ENCODE measurements around the gene ACSBG1. TPM values are rescaled to one million over a fixed set of nuclear protein-coding genes. Genes with fewer than 3 reads are reported as not detected.

Gene ACSBG1, protein sequence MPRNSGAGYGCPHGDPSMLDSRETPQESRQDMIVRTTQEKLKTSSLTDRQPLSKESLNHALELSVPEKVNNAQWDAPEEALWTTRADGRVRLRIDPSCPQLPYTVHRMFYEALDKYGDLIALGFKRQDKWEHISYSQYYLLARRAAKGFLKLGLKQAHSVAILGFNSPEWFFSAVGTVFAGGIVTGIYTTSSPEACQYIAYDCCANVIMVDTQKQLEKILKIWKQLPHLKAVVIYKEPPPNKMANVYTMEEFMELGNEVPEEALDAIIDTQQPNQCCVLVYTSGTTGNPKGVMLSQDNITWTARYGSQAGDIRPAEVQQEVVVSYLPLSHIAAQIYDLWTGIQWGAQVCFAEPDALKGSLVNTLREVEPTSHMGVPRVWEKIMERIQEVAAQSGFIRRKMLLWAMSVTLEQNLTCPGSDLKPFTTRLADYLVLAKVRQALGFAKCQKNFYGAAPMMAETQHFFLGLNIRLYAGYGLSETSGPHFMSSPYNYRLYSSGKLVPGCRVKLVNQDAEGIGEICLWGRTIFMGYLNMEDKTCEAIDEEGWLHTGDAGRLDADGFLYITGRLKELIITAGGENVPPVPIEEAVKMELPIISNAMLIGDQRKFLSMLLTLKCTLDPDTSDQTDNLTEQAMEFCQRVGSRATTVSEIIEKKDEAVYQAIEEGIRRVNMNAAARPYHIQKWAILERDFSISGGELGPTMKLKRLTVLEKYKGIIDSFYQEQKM
- under 1 TPM in 1 of 2 experiments, not detected in 1; 0.28 TPM for total RNA-seq

DNA sequence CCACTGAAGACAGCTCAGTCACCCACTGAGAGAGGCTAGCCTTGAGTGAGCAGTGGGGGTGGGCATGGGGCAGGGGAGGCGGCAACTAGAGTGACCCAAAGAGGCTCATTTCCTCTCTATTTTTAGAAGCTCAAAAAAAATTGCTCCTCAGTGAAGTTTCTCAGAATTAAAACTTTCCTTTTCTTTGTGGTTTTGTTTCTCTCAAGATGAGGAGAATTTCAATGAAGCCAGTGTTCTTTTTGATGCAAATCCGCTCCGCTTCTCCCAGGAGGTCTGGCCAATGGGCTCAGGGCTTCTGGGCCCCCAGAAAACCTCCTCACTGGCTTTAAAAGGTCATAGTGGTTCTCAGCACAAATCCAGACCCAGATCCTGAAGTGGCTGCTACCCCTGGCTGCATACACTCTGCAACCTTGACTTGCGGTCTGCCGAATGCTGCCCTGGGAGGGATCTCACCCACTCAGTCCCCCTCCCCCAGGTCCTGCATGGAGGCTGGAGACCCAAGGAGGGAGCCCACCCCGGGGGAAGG, at the start of gene ACSBG1:
TSS of gene ACSBG1 (minus strand) at position 51 of the 526 bp plus-strand sequence. CDS start 64 bp downstream, outside the sequence.
- H3K9me3 Mint-ChIP-seq (ENCODE audit: low read depth), result no peaks in the 10 kb centered on the region
- peaks cover 10% of the 10 kb centered on the region for H3K4me1 Mint-ChIP-seq
- DNase-seq, result no peak
- ATAC-seq, result no peak
- H3K27me3 Mint-ChIP-seq, result peaks cover 39% of the 10 kb centered on the region
- H3K4me3 Mint-ChIP-seq, result no peak within 1 kb of the TSS
- no peaks in the 10 kb centered on the region for H3K36me3 Mint-ChIP-seq
- no peak within 1 kb of the TSS for H3K27ac Mint-ChIP-seq
- CTCF ChIA-PET, result interaction anchor here (0.7 to 1.7 kb wide), 2 partner anchors 57 to 276 kb away, joined by 3 read pairs; no protein-coding TSS in a partner anchor

DNA sequence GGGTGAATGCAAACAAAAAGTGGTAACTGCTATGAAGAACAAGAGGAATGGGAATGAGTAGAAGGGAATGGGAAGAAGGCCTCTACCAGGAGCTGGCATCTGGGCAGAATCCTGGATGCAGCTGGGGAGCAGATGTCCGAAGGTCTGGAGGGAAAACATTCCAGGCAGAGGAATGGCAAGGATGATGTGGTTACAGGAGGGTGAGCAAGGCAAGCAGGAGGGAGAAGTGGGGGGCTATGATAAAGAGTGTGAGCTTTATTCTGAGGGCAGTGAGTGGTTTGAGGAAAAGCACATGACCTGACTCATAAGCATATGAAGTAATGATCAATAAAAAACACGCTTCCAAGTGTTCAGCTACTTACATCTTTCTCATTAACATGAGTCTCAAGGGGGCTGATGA, 48.0 kb upstream of the ACSBG1 start:
- H3K27me3 Mint-ChIP-seq, result no peaks in the 10 kb centered on the region
- no peak for ATAC-seq
- CTCF ChIA-PET, result interaction anchor here (0.8 to 1.2 kb wide), 3 partner anchors 10 to 141 kb away, joined by 3 to 4 read pairs (median 3); no protein-coding TSS in a partner anchor

DNA sequence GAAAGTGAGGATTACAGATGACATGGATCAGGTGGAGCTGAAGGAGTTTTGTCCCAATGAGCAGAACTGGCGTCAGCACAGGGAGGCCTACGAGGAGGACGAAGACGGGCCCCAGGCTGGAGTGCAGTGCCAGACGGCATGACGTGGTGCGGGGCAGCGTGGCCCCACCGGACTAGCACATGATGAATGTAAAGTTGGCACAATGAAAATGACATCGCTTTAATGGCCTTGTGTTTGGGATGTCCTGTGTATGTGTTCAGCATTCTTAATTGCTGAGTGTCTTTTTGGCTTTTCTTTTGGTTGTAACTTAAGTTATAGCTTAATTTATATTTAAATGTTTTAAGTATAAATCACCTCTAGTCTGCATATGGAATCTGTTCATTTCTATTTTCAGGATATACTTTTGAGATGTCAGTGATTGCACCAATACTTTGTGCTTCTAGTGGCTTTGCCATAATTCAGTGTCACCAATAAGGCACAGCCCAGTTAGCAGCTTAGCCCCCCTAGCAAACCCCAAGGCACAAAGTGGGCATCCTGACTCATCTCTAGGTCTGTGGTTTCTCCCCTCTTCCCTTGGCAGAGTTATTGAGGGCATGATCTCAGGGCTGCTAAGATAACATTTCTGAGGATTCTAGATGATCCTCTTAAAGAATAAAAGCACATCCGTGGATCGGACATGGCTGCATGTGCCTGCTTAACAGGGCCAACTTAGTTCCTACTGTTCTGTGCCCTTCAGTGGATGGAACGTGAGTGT, 46.1 kb upstream of the ACSBG1 start:
- Mint-ChIP-seq H3K4me3 (no peak overlapping the region), H3K4me1 (peaks cover 13% of the 10 kb centered on the region), H3K36me3 (peaks cover 15% of the 10 kb centered on the region), H3K27ac (no peak overlapping the region), H3K27me3 (no peaks in the 10 kb centered on the region), H3K9me3 (ENCODE audit: low read depth) (no peaks in the 10 kb centered on the region)
- DNase-seq (no peak), ATAC-seq (no peak)
- CTCF ChIA-PET, result interaction anchor here (0.7 to 1.3 kb wide), 3 partner anchors 12 to 172 kb away, joined by 3 to 4 read pairs (median 3); no protein-coding TSS in a partner anchor

More for the DNA sequence above, 48.0 kb upstream of the ACSBG1 start:
- no peak overlapping the region for H3K4me3 Mint-ChIP-seq
- DNase-seq, result no peak
- H3K36me3 Mint-ChIP-seq, result peaks cover 19% of the 10 kb centered on the region
- no peak overlapping the region for H3K27ac Mint-ChIP-seq
- H3K4me1 Mint-ChIP-seq, result peaks cover 13% of the 10 kb centered on the region
- H3K9me3 Mint-ChIP-seq (ENCODE audit: low read depth), result no peaks in the 10 kb centered on the region

DNA sequence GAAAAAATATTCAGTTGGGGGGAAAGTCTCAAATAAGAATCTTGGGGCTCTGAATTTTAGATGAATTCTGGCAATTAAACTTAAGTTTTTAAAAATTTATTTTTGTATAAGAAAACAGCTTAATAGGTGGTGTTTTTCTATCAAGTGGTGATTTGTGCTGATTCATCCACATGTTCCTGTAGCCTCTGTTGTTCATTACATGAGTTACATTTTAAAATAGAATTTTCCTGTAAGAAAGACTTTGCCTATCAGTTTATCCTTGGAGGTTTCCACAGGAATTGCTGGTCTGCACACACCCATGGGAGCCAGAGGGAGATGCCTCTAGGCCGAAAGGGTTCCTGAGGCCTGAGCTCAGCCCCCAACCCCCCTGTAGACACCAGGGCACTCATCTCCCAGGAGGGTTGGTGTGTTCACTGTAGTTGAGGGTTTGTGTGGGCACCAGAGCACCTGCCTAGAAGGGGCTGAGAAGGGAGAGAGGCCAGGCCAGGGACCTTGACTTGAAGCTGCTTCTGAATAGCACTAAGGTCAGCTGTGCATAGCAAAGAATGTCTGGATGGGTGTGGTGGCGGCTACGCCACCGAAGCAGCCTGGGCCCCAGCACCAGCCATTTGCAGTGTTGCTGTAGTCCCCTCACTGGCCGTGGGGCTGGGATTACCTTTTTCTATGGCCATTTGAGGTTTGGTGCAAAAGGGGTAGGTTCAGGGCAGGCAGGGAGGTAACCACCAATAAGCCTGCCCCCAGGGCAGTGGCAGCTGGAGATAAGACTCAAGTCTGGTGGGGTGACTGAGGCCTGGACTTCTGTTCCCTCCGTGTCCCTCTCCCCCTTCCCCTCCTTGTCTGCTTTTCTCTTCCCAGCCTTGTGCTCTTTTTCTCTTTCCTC, 41.9 kb upstream of the ACSBG1 start:
- Mint-ChIP-seq H3K36me3 (peaks cover 16% of the 10 kb centered on the region), H3K9me3 (ENCODE audit: low read depth) (no peaks in the 10 kb centered on the region), H3K4me1 (peaks cover 12% of the 10 kb centered on the region), H3K27ac (no peak overlapping the region), H3K4me3 (no peak overlapping the region), H3K27me3 (no peaks in the 10 kb centered on the region)
- DNase-seq (no peak), ATAC-seq (no peak)
- CTCF ChIA-PET, result interaction anchor here (1.3 kb wide), 1 partner anchor 15 kb away, joined by 3 read pairs; no protein-coding TSS in a partner anchor

DNA sequence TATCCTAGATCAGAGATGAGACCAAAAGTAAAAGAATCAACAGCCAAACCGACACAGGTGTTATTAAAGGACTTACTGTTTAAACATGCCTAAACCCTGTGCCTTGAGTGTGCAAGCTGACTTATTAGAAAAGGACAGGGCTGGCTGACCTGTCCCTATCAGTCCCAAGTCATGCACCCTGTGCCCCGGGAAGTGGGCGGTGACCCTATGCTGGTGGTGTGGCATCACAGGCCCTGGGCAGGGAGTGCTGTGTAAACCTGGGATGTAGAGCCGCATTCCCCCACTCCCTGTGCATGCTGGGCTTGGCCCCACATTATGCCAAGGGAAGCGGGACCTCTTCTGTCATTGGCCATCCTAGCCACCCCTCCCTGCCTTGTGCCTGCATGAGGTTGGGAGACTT, 40.6 kb upstream of the ACSBG1 start:
- Mint-ChIP-seq H3K4me3 (no peak overlapping the region), H3K36me3 (peaks cover 12% of the 10 kb centered on the region), H3K4me1 (no peaks in the 10 kb centered on the region), H3K27me3 (no peaks in the 10 kb centered on the region), H3K9me3 (ENCODE audit: low read depth) (no peaks in the 10 kb centered on the region), H3K27ac (no peak overlapping the region)
- DNase-seq (no peak), ATAC-seq (no peak)
- CTCF ChIA-PET, result no interaction called here

DNA sequence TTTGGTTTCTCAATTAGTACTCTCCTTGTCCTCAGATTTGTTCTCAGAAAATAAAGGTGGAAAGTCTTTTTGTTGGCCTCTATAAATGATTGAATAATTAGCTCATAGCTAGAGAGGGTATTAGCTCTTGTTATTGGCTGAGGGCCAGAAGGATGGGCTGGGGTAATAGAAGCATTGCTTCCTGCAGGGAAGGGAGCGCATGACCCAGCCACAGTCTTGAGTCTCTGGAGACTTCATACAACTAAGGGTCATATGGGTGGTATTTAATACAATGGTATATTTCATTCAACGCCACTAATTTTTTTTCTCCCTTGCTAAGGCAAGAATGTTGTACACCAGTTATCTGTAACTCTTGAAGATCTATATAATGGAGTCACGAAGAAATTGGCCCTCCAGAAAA, 38.4 kb upstream of the ACSBG1 start:
- Mint-ChIP-seq H3K4me1 (no peaks in the 10 kb centered on the region), H3K27ac (no peak overlapping the region), H3K27me3 (no peaks in the 10 kb centered on the region), H3K9me3 (ENCODE audit: low read depth) (no peaks in the 10 kb centered on the region), H3K4me3 (no peak overlapping the region), H3K36me3 (peaks cover 13% of the 10 kb centered on the region)
- CTCF ChIA-PET, result interaction anchor here (0.6 kb wide), 1 partner anchor 250 kb away, joined by 3 read pairs; no protein-coding TSS in a partner anchor
- DNase-seq (no peak), ATAC-seq (no peak)

DNA sequence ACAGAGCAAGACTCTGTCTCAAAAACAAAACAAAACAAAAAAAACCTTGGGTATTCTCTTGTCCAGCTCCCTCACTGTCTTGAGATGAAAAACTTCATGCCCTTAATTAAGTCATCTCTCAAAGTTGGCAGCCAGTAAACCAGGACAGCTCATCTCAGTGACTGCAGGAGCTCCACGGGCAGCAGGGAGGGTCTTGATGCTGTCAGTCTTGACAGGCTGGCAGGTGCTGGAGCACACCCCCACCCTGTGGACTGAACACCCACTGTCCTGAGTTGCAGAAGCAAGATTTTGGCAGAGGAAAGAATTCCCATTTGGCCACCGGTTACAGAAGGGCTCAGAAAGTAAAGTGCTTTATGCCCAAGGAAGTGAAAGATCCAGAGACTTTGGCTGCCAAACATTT, 38.0 kb upstream of the ACSBG1 start:
- CTCF ChIA-PET, result interaction anchor here (1.0 to 1.6 kb wide), 2 partner anchors 9 to 10 kb away, joined by 3 to 4 read pairs; no protein-coding TSS in a partner anchor
- Mint-ChIP-seq H3K36me3 (peaks cover 13% of the 10 kb centered on the region), H3K4me1 (no peaks in the 10 kb centered on the region), H3K9me3 (ENCODE audit: low read depth) (no peaks in the 10 kb centered on the region), H3K4me3 (no peak overlapping the region), H3K27me3 (no peaks in the 10 kb centered on the region), H3K27ac (no peak overlapping the region)
- no peak for ATAC-seq
- DNase-seq, result no peak

DNA sequence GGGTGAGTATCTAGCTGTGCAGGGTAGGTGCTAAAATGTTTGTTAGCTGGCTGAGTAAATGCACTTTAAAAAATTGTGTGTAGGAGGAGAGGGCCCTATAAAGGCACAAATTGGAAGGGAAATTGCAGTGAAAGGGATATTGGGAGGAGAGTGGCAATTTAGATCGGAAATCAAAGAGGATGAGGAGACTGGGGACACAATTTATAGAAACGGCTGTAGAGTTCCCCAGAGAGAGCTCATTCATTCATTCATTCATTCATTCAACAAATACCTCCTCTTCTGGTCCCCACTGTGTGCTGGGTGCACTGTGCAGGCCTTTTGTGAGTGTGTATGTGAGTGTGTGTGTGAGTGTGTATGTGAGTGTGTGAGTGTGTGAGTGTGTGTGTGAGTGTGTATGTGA, 32.4 kb upstream of the ACSBG1 start:
- Mint-ChIP-seq H3K4me1 (peaks cover 20% of the 10 kb centered on the region), H3K9me3 (ENCODE audit: low read depth) (no peaks in the 10 kb centered on the region), H3K4me3 (no peak overlapping the region), H3K36me3 (peaks cover 3% of the 10 kb centered on the region), H3K27ac (peak overlapping the region; percentile 40), H3K27me3 (no peaks in the 10 kb centered on the region)
- DNase-seq, result no peak
- CTCF ChIA-PET, result interaction anchor here (1.0 to 4.3 kb wide), 4 partner anchors 9 to 158 kb away, joined by 3 to 25 read pairs (median 4); partner anchors contain the start of gene SKIC8
- ATAC-seq, result no peak

DNA sequence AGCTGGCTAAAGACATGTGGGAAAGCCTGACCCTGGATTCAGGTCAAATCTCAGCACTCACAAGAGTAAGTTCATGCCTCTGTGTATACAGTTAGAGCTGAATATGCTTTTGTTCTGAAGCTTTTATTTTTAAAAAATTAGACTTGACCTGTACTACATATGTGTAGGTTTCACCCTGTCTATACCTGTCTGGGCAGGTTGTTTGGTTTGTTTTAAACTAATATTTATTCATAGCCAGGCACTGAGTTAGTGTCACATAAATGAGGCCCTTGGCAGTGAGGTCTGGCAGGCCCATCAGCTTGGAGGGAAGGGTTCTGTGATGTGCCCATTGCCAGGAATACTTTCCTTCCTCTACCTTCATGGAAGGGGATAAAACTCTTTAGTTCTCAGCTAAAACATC, 31.9 kb upstream of the ACSBG1 start:
- no peaks in the 10 kb centered on the region for H3K9me3 Mint-ChIP-seq (ENCODE audit: low read depth)
- H3K27ac Mint-ChIP-seq, result no peak overlapping the region
- peaks cover 20% of the 10 kb centered on the region for H3K4me1 Mint-ChIP-seq
- no peaks in the 10 kb centered on the region for H3K27me3 Mint-ChIP-seq
- peak overlapping the region; percentile 79 for H3K4me3 Mint-ChIP-seq
- DNase-seq (no peak), ATAC-seq (no peak)
- CTCF ChIA-PET, result interaction anchor here (0.8 to 4.3 kb wide), 11 partner anchors 9 to 172 kb away, joined by 3 to 25 read pairs (median 4); partner anchors contain the start of genes IDH3A, IREB2 and SKIC8
- peaks cover 3% of the 10 kb centered on the region for H3K36me3 Mint-ChIP-seq

DNA sequence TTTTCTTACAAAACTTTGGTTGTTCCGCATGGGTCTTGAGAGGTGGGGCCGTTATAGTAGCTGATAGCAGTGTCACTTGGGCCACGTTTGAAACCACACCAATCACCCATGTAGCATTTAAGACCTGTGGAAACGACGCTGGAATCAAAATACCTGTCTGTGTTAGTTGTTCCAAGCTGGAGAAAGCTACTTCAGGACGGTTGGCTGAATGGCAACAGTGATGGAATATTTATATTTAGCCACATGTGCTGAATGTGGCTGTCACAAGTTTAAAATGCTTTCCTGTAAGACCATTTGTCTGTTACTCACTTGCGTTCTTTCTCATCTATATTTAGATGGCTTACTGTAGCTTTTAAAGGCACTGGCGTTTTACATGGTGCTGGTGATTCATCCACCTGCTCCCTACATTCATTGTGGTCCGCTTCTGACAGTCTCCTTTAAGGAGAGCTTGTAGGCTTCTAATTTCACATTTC, 31.4 kb upstream of the ACSBG1 start:
- Mint-ChIP-seq H3K9me3 (ENCODE audit: low read depth) (no peaks in the 10 kb centered on the region), H3K27ac (no peak overlapping the region), H3K36me3 (peaks cover 3% of the 10 kb centered on the region), H3K4me1 (peaks cover 20% of the 10 kb centered on the region), H3K4me3 (peak overlapping the region; percentile 79), H3K27me3 (no peaks in the 10 kb centered on the region)
- no peak for ATAC-seq
- CTCF ChIA-PET, result interaction anchor here (0.8 to 4.3 kb wide), 12 partner anchors 8 to 172 kb away, joined by 3 to 25 read pairs (median 4); partner anchors contain the start of genes IDH3A, IREB2 and SKIC8
- DNase-seq, result no peak

DNA sequence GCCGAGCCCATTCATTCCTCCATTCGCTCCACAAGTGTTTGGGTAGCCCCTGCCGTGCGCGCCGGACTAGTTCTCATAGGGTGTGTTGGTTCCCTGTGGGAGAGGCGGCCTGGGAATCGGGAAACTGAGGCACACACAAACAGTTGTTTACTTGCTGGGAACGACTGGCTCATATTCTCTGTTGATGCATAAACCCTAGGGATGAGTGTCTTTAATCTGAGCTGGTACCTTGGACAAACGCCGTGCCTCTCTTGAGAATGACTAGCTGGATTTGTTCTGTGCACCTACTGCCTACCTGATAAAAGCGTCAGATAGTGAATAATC, 30.7 kb upstream of the ACSBG1 start:
- DNase-seq (no peak), ATAC-seq (no peak)
- Mint-ChIP-seq H3K9me3 (ENCODE audit: low read depth) (no peaks in the 10 kb centered on the region), H3K4me3 (peak overlapping the region; percentile 79), H3K27me3 (no peaks in the 10 kb centered on the region), H3K36me3 (peaks cover 3% of the 10 kb centered on the region), H3K27ac (peak overlapping the region; percentile 81), H3K4me1 (peaks cover 20% of the 10 kb centered on the region)
- CTCF ChIA-PET, result interaction anchor here (0.8 to 4.3 kb wide), 12 partner anchors 7 to 173 kb away, joined by 3 to 25 read pairs (median 4); partner anchors contain the start of genes IDH3A, IREB2 and SKIC8

All from activated CD8-positive, alpha-beta memory T cell treated with anti-CD3 and anti-CD28 coated beads, Interleukin-2, amount 10 ng/mL, durations not matched to agents 7 days and 5 days (primary cell).